Stimulated activated naive CD8-positive, alpha-beta T cell treated with anti-CD3 and anti-CD28 coated beads, Interleukin-15, Interleukin-2, amounts not matched to agents 100 U/mL and 50 U/mL, for 24 hours (primary cell): Measurements from ENCODE around the gene MAPKAPK3.

ENCODE experiments used
- ATAC-seq: fragments of 150-1000 bp; cut with Tn5 transposase; one replicate; pipeline ENCODE4 v1.10.0; 2021
- DNase-seq: peaks from one replicate; pipeline ENCODE4 v3.0.0; 2021

Gene MAPKAPK3

GRCh38 chr3:50608278-50608677 lies 8.7 kb upstream of the MAPKAPK3 start:
- DNase-seq = peak; percentile 28
- ATAC-seq = no peak

- DNase-seq (no peak), ATAC-seq (no peak)
Measured at GRCh38 chr3:50609071-50609762, 7.7 kb upstream of the MAPKAPK3 start.

- DNase-seq = peak; percentile 38
- ATAC-seq = no peak
Measured at GRCh38 chr3:50609763-50610085, 7.2 kb upstream of the MAPKAPK3 start.

GRCh38 chr3:50610181-50610971 lies 6.6 kb upstream of the MAPKAPK3 start:
- DNase-seq = peak; percentile 55

GRCh38 chr3:50610992-50611463 lies 5.9 kb upstream of the MAPKAPK3 start:
- no peak for DNase-seq
- ATAC-seq = no peak

More at GRCh38 chr3:50610181-50610971, 6.6 kb upstream of the MAPKAPK3 start:
- ATAC-seq = no peak

- ATAC-seq = peak; percentile 74
- peak; percentile 98 for DNase-seq
Measured at GRCh38 chr3:50611464-50612233, 5.3 kb upstream of the MAPKAPK3 start, which contains the start of gene CISH. CISH (minus strand) TSS chr3:50611774; CDS start chr3:50611650, 124 bp downstream.

- ATAC-seq (no peak), DNase-seq (no peak)
Measured at GRCh38 chr3:50612234-50612882, 4.6 kb upstream of the MAPKAPK3 start.

GRCh38 chr3:50612970-50613846 lies 3.7 kb upstream of the MAPKAPK3 start:
- no peak for ATAC-seq

GRCh38 chr3:50615190-50615589 lies 1.8 kb upstream of the MAPKAPK3 start:
- no peak for ATAC-seq
- DNase-seq = no peak

More at GRCh38 chr3:50612970-50613846, 3.7 kb upstream of the MAPKAPK3 start:
- DNase-seq = peak; percentile 27

- DNase-seq (peak; percentile 87), ATAC-seq (peak; percentile 41)
Measured at GRCh38 chr3:50616003-50616769, 765 bp upstream of the MAPKAPK3 start.

GRCh38 chr3:50616770-50617095 lies 218 bp upstream of the MAPKAPK3 start:
- DNase-seq (peak; percentile 97), ATAC-seq (peak; percentile 58)

- DNase-seq (no peak), ATAC-seq (no peak)
Measured at GRCh38 chr3:50617911-50618481, 1.0 kb downstream of the MAPKAPK3 start.

- ATAC-seq (no peak), DNase-seq (no peak)
Measured at GRCh38 chr3:50620420-50620819, 3.5 kb downstream of the MAPKAPK3 start.

- DNase-seq (no peak), ATAC-seq (no peak)
Measured at GRCh38 chr3:50620820-50621219, 3.9 kb downstream of the MAPKAPK3 start.

GRCh38 chr3:50622881-50623280 lies 5.9 kb downstream of the MAPKAPK3 start:
- no peak for DNase-seq
- ATAC-seq = no peak

- ATAC-seq (peak; percentile 78), DNase-seq (peak; percentile 74)
Measured at GRCh38 chr3:50623840-50624474, 7.0 kb downstream of the MAPKAPK3 start.

- DNase-seq (no peak), ATAC-seq (no peak)
Measured at GRCh38 chr3:50624634-50625033, 7.7 kb downstream of the MAPKAPK3 start.

- no peak for ATAC-seq
- DNase-seq = no peak
Measured at GRCh38 chr3:50625231-50626182, 8.6 kb downstream of the MAPKAPK3 start.
